HTERT RPE-1 (cell line): ENCODE measurements around the gene YJEFN3.

Source experiments
- in situ Hi-C: fragments of 300-500 bp; cut with MboI; formaldehyde crosslinking; loops from 4 replicates; pipeline ENCODE4 v1.14.3; 2020; ENCODE audit warnings: low sequenced_read_pairs

YJEFN3 gene

DNA sequence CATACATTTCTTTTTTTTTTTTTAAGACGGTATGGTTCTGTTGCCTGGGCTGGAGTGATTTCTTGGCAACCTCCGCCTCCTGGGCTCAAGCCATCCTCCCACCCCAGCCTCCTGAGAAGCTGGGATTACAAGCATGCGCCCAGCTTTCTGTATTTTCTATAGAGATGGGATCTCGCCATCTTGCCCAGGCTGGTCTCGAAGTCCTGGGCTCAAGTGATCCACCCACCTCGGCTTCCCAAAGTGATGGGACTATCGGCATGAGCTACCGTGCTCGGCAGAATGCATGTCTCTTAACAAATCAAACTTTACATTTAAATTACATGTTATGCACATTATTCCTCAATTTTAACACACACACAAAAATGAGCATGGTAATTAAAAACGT, 11.5 kb upstream of the YJEFN3 start:
- in situ Hi-C loops: no loop called here

- in situ Hi-C loops: no loop called here
Measured at GRCh38 chr19:19520989-19521388, 7.7 kb upstream of the YJEFN3 start.

GRCh38 chr19:19523177-19523576, 5.5 kb upstream of the YJEFN3 start:
- in situ Hi-C loops: no loop called here

- in situ Hi-C loops: no loop called here
Measured at GRCh38 chr19:19524053-19524452, 4.7 kb upstream of the YJEFN3 start.

DNA sequence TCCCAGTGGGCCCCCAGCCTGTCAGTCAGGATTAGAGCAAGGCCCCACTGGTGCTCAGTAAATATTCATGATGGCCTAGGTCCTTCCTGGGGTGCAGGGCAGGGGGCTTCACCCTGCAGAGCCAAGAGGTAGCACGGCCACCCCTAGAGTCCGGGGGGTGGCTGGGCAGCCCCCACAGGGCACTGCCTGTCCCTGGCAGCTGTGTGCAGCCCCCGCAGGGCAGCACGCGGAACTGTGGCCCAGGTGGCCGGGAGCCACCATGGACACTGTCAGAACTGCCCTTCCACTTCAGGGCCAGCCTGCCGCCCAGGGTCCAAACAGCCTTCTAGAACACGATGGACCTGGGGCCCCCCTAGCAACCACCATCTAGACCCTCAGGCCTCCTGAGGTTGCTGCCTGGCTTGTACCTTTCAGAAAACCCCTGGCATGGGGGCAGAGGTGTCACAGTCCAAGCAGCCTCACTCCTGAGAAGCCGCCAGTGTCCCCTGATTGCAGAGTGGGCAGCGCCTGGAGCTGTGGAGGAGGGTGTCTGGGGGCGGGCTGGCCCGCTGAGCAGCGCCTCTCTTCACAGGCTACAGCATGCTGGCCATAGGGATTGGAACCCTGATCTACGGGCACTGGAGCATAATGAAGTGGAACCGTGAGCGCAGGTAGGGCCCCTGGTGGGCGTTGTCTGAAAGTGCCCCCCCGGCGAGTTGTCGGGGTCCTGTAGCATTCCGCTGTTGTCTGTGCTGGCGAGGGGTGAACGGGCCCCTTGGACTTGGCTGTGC, 2.9 kb upstream of the YJEFN3 start:
- in situ Hi-C loops: no loop called here

- in situ Hi-C loops: no loop called here
Measured at GRCh38 chr19:19526581-19527370, 1.9 kb upstream of the YJEFN3 start.

GRCh38 chr19:19527371-19527656, 1.4 kb upstream of the YJEFN3 start:
- in situ Hi-C loops: no loop called here

- in situ Hi-C loops: no loop called here
Measured at GRCh38 chr19:19527674-19528625, 761 bp upstream of the YJEFN3 start.

- in situ Hi-C loops: no loop called here
Measured at GRCh38 chr19:19529783-19530422, 1.2 kb downstream of the YJEFN3 start.

- in situ Hi-C loops: no loop called here
Measured at GRCh38 chr19:19530423-19530804, 1.7 kb downstream of the YJEFN3 start.

GRCh38 chr19:19530889-19531288, 2.2 kb downstream of the YJEFN3 start:
- in situ Hi-C loops: no loop called here

DNA sequence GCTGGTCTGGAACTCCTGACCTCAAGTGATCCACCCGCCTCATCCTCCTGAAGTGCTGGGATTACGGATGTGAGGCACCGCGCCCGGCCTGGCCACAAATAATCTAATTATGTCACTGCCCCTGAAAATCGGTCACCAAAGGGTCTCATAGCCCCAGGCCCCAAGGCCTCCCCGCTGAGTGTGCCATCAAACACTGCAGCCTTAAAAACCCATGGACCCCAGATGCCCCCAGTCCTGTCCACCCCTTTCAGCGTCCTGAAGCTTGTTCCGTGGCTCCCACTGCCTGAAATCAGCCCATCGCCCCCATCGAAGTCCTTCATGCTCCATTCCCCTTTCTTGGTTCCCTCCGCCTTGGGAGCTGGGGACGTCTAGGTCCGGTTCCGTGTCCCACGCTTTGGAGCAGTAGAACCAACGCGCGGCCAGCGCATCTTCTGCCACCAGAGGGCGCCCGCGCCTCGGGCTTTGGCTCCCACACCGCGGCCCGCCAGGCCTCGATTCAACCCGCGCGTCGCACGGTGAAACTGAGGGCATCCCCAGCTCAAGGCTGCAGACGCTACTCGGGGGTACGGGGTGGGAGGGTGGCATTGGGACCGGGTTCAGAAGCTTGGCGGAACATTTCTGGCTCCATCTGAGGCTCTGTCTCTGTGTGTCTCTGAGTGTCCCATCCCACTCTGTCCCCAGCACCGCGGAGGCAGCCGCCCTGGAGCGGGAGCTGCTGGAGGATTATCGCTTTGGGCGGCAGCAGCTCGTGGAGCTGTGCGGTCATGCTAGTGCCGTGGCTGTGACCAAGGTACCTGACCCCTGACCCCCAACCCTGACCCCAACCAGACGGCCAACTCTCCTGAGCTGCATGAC, 3.5 kb downstream of the YJEFN3 start:
- in situ Hi-C loops: no loop called here

DNA sequence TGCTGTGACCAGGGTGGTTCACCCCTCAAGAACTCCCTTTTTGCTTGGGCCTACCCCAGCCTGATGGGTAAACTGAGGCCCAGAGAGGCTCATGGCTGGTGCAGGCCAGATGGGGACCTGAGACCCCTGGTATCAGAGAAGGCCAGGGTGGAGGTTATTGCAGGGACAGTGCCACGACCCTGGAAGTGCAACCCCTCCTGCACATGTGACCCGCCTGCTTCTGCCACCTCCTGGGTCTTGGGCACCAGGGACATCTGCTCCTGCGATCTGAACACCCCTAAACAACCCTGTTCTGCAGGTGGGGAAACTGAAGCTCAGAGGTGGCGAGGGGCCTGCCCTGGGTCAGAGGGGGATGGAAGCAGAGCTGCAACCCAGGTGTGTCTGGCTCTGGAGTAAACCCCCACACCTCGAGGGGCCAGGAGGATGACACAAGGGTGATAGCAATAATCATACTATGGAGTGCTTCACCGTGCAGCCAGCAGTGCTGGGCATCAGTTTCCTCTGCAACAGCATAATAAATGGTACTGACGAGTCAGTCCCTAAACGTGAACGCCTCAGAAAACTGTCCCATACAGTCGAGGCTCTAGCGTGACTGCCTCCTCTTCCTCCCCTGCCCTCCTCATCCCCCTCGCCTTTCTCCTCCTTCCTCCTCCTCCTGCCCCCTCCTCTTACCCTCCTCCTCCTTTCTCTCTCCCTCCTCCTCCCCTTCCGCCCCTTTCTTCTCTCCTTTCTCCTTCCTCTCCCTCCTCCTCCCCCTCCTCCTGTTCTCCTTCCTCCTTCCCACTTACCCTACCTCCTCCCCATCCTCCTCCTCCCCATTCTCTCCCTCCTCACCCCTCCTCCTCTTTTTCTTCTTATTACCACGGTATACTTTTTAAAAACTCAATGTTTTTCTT, 4.3 kb downstream of the YJEFN3 start:
- in situ Hi-C loops: no loop called here

GRCh38 chr19:19533841-19534240, 5.1 kb downstream of the YJEFN3 start:
- in situ Hi-C loops: no loop called here

GRCh38 chr19:19534556-19535265, 6.0 kb downstream of the YJEFN3 start:
- in situ Hi-C loops: no loop called here

DNA sequence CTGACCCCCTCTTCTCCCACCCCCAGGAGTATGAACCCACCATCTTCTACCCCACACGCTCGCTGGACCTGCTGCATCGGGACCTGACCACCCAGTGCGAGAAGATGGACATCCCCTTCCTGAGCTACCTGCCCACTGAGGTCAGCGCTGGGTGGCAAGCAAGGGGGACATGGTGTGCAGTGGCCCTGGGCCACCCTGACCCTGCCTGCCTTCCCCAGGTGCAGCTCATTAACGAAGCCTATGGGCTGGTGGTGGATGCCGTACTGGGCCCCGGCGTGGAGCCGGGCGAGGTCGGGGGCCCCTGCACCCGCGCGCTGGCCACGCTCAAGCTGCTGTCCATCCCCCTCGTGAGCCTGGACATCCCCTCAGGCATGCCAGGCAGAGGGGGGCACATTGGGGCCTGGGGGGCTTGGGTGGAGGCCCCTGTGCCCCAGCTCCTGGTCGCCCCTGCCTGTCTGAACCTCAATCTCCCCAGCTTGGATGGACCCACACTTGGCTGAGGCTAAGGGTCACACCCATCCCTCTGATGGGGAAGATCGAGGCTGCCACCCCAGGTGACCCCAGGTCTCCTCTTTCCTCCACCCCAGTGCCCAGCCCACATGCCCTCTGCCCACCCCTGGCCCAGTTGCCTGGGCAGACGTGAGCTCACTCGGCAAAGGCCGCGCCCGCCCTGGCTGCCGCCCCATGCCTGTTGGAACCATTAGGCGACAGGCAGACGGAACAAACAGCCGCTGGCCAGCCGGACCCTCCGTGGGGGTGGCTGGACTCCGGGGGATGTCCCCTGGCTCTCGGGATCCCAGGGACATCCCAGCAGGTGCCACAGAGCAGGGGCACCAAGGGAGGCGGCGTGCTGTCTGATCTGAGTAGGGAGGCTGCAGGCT, 6.8 kb downstream of the YJEFN3 start:
- in situ Hi-C loops: no loop called here
